SK-N-SH treated with all-trans-retinoic acid at 6 μM for 48 hours (cell line): ENCODE measurements around the gene AMBN.

Experiments used
- ARNTL ChIP-seq: fragments of 450-650 bp; formaldehyde crosslinking; IDR thresholded peaks from 2 replicates; pipeline ENCODE4 v1.5.0; 2020; ENCODE audit warnings: low read depth, mild to moderate bottlenecking, moderate library complexity, borderline replicate concordance
- CSDC2 ChIP-seq: fragments of 250-450 bp; sonication (Bioruptor Pico); IDR thresholded peaks from 2 replicates; pipeline ENCODE4 v1.5.0; 2020; ENCODE audit warnings: mild to moderate bottlenecking, moderate library complexity
- OSR1 ChIP-seq: fragments of 250-450 bp; sonication (Bioruptor Pico); IDR thresholded peaks from 2 replicates; pipeline ENCODE4 v1.8.0; 2022; ENCODE audit warnings: moderate library complexity, mild to moderate bottlenecking, inconsistent platforms
- RARB ChIP-seq: fragments of 250-450 bp; sonication (Bioruptor Pico); IDR thresholded peaks from 2 replicates; pipeline ENCODE4 v1.8.0; 2021; ENCODE audit warnings: mild to moderate bottlenecking, moderate library complexity

GRCh38 chr4:70577220-70577927, 14.7 kb upstream of the AMBN start:
- TF ChIP-seq RARB (CRISPR knock-in tag) (no peak), ARNTL (CRISPR knock-in tag) (no peak), CSDC2 (CRISPR knock-in tag) (no peak), OSR1 (CRISPR knock-in tag) (no peak)
